UCSD-AML1 (cell line): Measurements from ENCODE around the gene ATXN1.
"Not testable (repeated sequence)": the region's sequence is repeated elsewhere in the genome, so short reads cannot be mapped to it uniquely, and the experiment has no call there.

Experiments used
- DNase-seq: peaks from one replicate; lab custom pipeline; 2025; ENCODE audit not compliant: unreplicated experiment; lab: John Stamatoyannopoulos, UW

Gene ATXN1

GRCh38 chr6:16625291-16626265, 135.7 kb downstream of the ATXN1 start:
- no peak for DNase-seq

- no peak for DNase-seq
Observed at GRCh38 chr6:16624636-16625290, 136.5 kb downstream of the ATXN1 start.

DNA sequence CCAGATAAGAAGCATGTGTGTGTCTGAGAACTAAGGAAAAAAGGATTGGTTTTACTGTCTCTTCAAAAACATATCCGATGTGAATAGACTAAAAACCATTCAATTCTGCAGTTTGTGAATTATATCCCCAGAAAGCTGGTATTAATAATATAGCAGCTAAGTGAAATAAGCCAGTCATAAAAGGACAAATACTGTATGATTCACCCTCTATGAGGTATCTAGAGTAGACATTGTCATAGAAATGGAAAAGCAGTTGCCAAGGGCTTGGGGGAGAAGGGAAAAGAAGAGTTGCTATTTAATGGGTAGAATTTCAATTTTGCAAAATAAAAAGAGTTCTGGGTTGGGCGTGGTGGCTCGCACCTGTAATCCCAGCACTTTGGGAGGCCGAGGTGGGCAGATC, 137.5 kb downstream of the ATXN1 start:
- no peak for DNase-seq

DNA sequence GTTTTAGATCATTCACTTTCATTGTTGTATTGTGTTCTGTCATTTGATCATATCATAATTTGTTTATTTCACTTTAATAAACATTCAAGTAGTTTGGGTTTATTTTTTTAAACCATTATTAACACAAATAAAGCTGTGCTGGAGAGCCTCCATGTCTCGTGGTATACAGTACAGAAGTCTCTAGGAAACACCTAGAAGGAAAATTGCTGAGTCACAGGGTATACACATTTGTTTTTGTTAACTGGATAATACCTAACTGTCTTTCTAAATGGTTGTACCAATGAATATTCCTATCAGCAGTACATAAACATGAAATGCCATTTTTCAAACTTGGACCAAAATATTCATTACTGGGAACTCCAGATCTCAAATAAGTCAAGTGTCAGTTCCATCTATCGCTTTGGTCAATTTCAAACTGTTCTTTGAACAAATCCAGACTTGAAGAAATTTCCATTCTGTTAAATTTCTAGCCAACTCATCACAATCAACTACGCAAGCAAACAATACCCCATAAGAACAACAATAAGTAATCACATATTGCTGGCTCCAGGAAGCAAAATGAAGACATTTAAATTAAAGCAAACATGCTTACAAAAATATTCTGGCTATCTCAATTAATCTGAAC, 138.1 kb downstream of the ATXN1 start:
- no peak for DNase-seq

GRCh38 chr6:16622193-16622592, 139.1 kb downstream of the ATXN1 start:
- DNase-seq, result no peak

DNA sequence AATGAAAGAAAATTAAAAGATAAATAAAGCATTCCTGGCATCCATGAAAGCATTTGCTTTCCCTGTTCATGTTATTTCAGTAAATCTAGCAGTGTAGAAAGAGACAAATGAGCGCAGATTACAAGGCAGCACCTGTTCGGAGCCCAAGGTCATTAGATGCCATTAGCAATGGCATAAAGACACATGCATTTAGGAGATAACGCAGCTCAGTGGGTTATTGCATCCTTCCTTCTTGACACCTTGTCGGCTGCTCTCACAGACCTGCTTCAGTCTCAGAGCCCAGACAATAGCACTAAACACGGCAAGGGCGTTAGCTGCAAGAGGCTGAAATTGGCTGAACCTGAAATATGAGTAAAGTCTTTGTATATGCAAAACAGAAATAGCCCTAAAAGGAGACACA, 140.3 kb downstream of the ATXN1 start:
- no peak for DNase-seq

- no peak for DNase-seq
Observed at GRCh38 chr6:16619777-16620176, 141.5 kb downstream of the ATXN1 start.

- DNase-seq, result no peak
Observed at GRCh38 chr6:16618962-16619361, 142.3 kb downstream of the ATXN1 start.

- DNase-seq, result not testable (repeated sequence)
Observed at GRCh38 chr6:16615215-16615614, 146.0 kb downstream of the ATXN1 start.

DNA sequence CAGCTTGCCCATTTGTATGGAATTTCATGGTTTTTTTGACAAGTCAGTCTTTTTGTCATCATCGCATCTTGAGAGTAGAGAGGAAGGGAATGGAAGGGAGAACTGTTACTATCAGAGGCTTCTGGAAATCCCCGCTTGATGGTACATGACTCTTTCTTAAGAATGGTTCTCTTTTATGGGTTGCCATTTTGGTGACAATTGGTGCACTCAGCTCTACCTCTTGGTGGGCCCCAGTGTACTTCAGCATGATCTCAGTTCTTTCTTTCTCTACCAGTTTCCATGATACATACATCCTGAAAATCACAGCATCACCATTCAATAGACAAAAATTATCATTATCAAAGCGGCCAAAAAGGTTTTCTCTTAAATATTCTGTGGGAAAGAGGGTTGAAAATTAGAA, 147.1 kb downstream of the ATXN1 start:
- DNase-seq, result not testable (repeated sequence)

DNA sequence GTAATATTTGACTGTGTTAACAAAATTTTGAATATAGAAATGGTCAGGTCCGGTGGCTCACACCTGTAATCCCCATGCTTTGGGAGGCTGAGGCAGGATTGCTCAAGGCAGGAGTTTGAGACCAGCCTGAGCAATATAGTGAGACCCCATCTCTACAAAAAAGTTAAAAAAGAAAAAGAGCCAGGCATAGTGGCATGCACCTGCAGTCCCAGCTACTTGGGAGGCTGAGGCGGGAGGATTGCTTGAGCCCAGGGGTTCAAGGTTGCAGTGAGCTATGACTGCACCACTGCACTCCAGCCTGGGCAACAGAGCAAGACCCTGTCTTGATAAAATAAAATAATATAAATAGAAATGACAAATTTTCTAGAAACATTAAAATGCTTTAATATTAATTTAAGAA, 147.8 kb downstream of the ATXN1 start:
- not testable (repeated sequence) for DNase-seq

- no peak for DNase-seq
Observed at GRCh38 chr6:16608444-16608843, 152.8 kb downstream of the ATXN1 start.

- no peak for DNase-seq
Observed at GRCh38 chr6:16602035-16602434, 159.2 kb downstream of the ATXN1 start.

DNA sequence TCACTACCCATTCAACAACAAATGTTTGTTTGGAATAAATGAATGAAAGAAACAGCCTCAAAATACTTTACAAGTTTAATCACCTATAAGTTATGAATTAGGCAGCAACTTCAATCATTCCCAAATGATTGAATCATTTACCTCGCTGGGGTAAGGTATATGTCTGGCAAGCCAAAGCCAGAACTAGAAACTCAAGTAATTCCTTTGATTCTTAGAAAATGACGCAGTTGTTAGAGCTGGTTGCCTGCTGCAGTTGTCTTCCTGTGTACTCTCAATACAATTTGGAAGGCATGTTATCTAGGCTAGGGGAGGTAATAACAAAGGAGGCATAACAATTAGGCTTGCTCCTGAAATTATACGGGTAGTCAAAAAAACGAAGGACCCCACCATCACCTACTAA, 160.6 kb downstream of the ATXN1 start:
- no peak for DNase-seq

DNA sequence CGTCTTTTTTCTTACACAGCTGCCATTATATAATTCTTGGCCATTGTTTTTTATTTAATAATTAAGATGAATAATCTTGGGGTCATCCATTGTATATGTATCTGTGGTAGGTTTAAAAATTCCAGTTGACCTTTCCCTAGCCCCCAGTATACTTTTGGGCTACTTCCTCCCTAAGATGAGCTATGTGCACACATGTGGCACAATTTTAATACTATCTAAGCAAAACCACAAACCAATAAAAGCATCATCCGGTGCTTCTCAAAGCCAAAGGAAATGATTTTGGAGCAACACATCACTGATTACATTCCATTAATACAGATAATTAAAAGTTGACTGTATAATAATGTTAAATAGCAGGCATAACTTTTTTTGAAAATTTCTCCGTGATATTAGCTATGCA, 161.2 kb downstream of the ATXN1 start:
- no peak for DNase-seq

- DNase-seq, result no peak
Observed at GRCh38 chr6:16596616-16597331, 164.5 kb downstream of the ATXN1 start.

DNA sequence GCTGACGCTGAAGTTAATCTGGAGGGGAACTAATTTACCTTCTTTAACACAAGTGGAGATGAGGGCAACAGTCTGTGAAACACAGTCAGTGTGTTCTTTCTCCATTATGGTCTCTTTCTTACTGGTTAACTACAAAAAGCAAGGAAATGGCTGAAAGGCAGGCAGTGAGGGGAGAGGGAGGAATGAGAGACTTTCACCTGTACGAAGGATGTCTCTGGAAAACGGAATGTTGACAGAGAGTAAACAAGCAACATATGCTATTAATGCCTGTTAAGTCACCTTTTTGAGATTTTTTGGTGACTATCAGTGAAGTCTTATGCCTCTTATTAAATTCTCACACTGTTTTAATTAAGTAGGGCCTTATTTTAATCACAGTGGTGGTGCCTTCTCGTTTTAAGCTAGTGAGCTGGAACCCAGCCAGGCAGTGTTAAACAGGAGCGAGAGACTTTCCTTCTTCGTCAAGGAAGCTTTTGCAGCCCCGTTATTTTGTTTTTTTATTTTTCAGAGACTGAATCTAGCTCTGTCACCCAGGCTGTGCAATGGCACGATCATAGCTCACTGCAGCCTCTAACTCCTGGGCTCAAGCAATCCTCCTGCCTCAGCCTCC, 165.6 kb downstream of the ATXN1 start:
- DNase-seq, result no peak

- no peak for DNase-seq
Observed at GRCh38 chr6:16594849-16595248, 166.4 kb downstream of the ATXN1 start.

DNA sequence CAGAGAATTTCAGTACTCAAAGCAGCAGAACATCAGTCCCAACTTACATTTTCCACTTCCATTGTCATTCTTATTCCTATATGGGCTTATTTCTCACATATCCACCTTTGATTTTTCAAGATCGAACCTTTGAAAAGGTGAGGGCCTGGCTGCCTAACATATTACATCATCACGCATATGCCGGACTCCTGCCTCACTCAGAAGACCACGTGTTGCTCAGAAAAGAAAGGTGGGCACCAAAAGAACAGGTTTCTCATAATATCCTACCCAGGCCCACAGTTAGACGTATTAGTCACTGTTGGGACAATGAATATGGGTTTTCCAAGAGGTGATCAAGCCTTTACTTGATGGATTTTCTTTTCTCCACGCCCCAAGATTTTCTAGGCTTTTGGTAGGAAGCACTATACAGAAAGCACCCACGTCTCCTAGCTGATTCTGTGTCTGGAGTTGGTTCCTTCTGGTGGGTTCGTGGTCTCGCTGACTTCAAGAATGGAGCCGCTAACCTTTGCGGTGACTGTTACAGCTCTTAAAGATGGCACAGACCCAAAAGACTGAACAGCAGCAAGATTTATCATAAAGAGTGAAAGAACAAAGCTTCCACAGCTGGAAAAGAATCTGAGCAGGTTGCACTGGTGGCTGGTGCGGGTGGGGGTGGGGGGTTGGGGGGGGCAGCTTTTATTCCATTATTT, 168.9 kb downstream of the ATXN1 start:
- DNase-seq, result no peak
